ENCODE results near the gene CENPA. TPM values are rescaled to one million over a fixed set of nuclear protein-coding genes. Genes with fewer than 3 reads are reported as not detected.

CENPA gene
- total and polyA plus RNA-seq, 2 of the 13 experiments (the other 11 are each of a cell fraction or from before 2014, with no cell fraction given), result 28.5 to 38.5 TPM

GRCh38 chr2:26764078-26764887, 21.6 kb upstream of the CENPA start, which contains the start of gene SLC35F6 (continued):
- TF ChIP-seq PAXIP1 (CRISPR knock-in tag; conservative IDR thresholded peaks at IDR 0.05), result no peak
- TF ChIP-seq ZBTB38 (CRISPR knock-in tag; IDR thresholded peaks at IDR 0.05), result peak; percentile 54; the same call in 1 of the 2 replicates
- peak; percentile 80 for TF ChIP-seq AGO2 (optimal IDR thresholded peaks at IDR 0.05; ENCODE audit: low read depth, low read length)
- TF ChIP-seq ZFP36 (IDR thresholded peaks at IDR 0.05; ENCODE audit: borderline replicate concordance, low read depth, low read length, partially characterized antibody), result no peak
- no peak for TF ChIP-seq SRSF4 (IDR thresholded peaks at IDR 0.05; ENCODE audit: low read depth, low read length, poor library complexity, severe bottlenecking)
- peak; percentile 34; the same call in 1 of the 2 replicates for TF ChIP-seq PRDM10 (CRISPR knock-in tag; IDR thresholded peaks at IDR 0.05; ENCODE audit: low read depth)
- 0 out of 2 replicates have a peak, but pooled peaks have one; percentile 22 for TF ChIP-seq NR0B2 (CRISPR knock-in tag; IDR thresholded peaks at IDR 0.05)
- no peak for TF ChIP-seq CC2D1A (CRISPR knock-in tag; IDR thresholded peaks at IDR 0.05)
- TF ChIP-seq KLF9 (CRISPR knock-in tag; IDR thresholded peaks at IDR 0.05; ENCODE audit: low read depth), result peak; percentile 55; the same call in 1 of the 2 replicates
- no peak; the same call in 1 of the 2 replicates for TF ChIP-seq SNAPC2 (CRISPR knock-in tag; IDR thresholded peaks at IDR 0.05)
- TF ChIP-seq, protein P1, sequence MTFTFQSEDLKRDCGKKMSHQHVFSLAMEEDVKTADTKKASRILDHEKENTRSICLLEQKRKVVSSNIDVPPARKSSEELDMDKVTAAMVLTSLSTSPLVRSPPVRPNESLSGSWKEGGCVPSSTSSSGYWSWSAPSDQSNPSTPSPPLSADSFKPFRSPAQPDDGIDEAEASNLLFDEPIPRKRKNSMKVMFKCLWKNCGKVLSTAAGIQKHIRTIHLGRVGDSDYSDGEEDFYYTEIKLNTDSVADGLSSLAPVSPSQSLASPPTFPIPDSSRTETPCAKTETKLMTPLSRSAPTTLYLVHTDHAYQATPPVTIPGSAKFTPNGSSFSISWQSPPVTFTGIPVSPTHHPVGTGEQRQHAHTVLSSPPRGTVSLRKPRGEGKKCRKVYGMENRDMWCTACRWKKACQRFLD (CRISPR knock-in tag; IDR thresholded peaks at IDR 0.05; ENCODE audit: borderline replicate concordance), result peak; percentile 27; the same call in 1 of the 2 replicates
- TF ChIP-seq, protein P2, sequence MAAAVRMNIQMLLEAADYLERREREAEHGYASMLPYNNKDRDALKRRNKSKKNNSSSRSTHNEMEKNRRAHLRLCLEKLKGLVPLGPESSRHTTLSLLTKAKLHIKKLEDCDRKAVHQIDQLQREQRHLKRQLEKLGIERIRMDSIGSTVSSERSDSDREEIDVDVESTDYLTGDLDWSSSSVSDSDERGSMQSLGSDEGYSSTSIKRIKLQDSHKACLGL (CRISPR knock-in tag; IDR thresholded peaks at IDR 0.05), result peak; percentile 77
- no peak; the same call in 1 of the 2 replicates for TF ChIP-seq E2F5 (CRISPR knock-in tag; conservative IDR thresholded peaks at IDR 0.05)
- TF ChIP-seq ZNF615 (CRISPR knock-in tag; IDR thresholded peaks at IDR 0.05; ENCODE audit: borderline replicate concordance), result no peak
- peak; percentile 95 for TF ChIP-seq MXD4 (CRISPR knock-in tag; IDR thresholded peaks at IDR 0.05)
- TF ChIP-seq ZNF224 (CRISPR knock-in tag; IDR thresholded peaks at IDR 0.05), result peak; percentile 57; the same call in 1 of the 2 replicates

Measured in HepG2 (cell line).